ENCODE results near the gene L3MBTL4. TPM values are rescaled to one million over a fixed set of nuclear protein-coding genes. Genes with fewer than 3 reads are reported as not detected.

L3MBTL4 gene
- polyA plus RNA-seq, 1 of the 3 experiments (the other 2 are of a cell fraction), result 0.02 TPM

GRCh38 chr18:6010921-6011320, 403.8 kb downstream of the L3MBTL4 start:
- ChIA-PET CTCF (interaction anchor here (0.6 kb wide), 1 partner anchor 141 kb away, joined by 3 read pairs; no protein-coding TSS in a partner anchor), POLR2A (no interaction called here)
- TF ChIP-seq CHD2 (IDR thresholded peaks at IDR 0.05; ENCODE audit: low read length, partially characterized antibody) (no peak), IRF3 (IDR thresholded peaks at IDR 0.05; ENCODE audit: low read depth, low read length) (no peak), MEF2A (IDR thresholded peaks at IDR 0.05; ENCODE audit: borderline replicate concordance, low read depth) (no peak), RFX5 (IDR thresholded peaks at IDR 0.05; ENCODE audit: low read length) (no peak), USF1 (IDR thresholded peaks at IDR 0.05; ENCODE audit: borderline replicate concordance, low read depth) (no peak), RCOR1 (IDR thresholded peaks at IDR 0.05; ENCODE audit: low read length) (no peak), ZBTB33 (IDR thresholded peaks at IDR 0.05; ENCODE audit: borderline replicate concordance, low read depth) (no peak), TEAD4 (IDR thresholded peaks at IDR 0.05; ENCODE audit: borderline replicate concordance, insufficient read depth) (no peak)
- no peak overlapping the region for H3K27ac ChIP-seq (ENCODE audit: low read depth in 2 of 2, low read length in 1 of 2)
- no peak overlapping the region for H3K4me3 ChIP-seq (ENCODE audit: low read depth in 2 of 2, low read length in 1 of 2)
- 100% methylated on average over 1 of the region's 1 CpG for WGBS (ENCODE audit: low lambda C conversion rate)
- no peaks in the 10 kb centered on the region for H3K9me3 ChIP-seq
- H3K9ac ChIP-seq, result no peak overlapping the region
- H3K27me3 ChIP-seq (ENCODE audit: insufficient read depth), result no peaks in the 10 kb centered on the region
- no peaks in the 10 kb centered on the region for H3K9me2 ChIP-seq
- H4K20me1 ChIP-seq (ENCODE audit: insufficient read depth), result no peaks in the 10 kb centered on the region
- no peak overlapping the region for H2AFZ ChIP-seq (ENCODE audit: low read depth)
- no peaks in the 10 kb centered on the region for H3K4me1 ChIP-seq (ENCODE audit: control insufficient read depth in 1 of 2, insufficient read depth in 2 of 2, low read depth in 1 of 2, low read length in 1 of 2)
- H3K4me2 ChIP-seq, result no peak overlapping the region
- H3K79me2 ChIP-seq (ENCODE audit: insufficient read depth), result no peaks in the 10 kb centered on the region
- DNase-seq, result no peak
- no peaks in the 10 kb centered on the region for H3K36me3 ChIP-seq (replicated peaks in 1 of 2; ENCODE audit: control insufficient read depth in 1 of 2, insufficient read depth in 2 of 2, low read length in 1 of 2)
- H3F3A ChIP-seq (replicated peaks; ENCODE audit: insufficient read depth), result no peaks in the 10 kb centered on the region

GRCh38 chr18:6010284-6010683, 404.4 kb downstream of the L3MBTL4 start:
- no peak for DNase-seq
- 68% methylated on average over 5 of the region's 5 CpGs for WGBS (ENCODE audit: low lambda C conversion rate)
- Histone ChIP-seq H3K4me1 (ENCODE audit: control insufficient read depth in 1 of 2, insufficient read depth in 2 of 2, low read depth in 1 of 2, low read length in 1 of 2) (no peaks in the 10 kb centered on the region), H3K36me3 (replicated peaks in 1 of 2; ENCODE audit: control insufficient read depth in 1 of 2, insufficient read depth in 2 of 2, low read length in 1 of 2) (no peaks in the 10 kb centered on the region), H3K9ac (no peak overlapping the region), H3K9me3 (no peaks in the 10 kb centered on the region), H3K27ac (ENCODE audit: low read depth in 2 of 2, low read length in 1 of 2) (no peak overlapping the region), H3K27me3 (ENCODE audit: insufficient read depth) (no peaks in the 10 kb centered on the region), H3F3A (replicated peaks; ENCODE audit: insufficient read depth) (no peaks in the 10 kb centered on the region), H3K79me2 (ENCODE audit: insufficient read depth) (no peaks in the 10 kb centered on the region), H3K4me3 (ENCODE audit: low read depth in 2 of 2, low read length in 1 of 2) (no peak overlapping the region), H2AFZ (ENCODE audit: low read depth) (no peak overlapping the region), H3K4me2 (no peak overlapping the region), H4K20me1 (ENCODE audit: insufficient read depth) (no peaks in the 10 kb centered on the region), H3K9me2 (no peaks in the 10 kb centered on the region)
- POLR2A ChIA-PET, result no interaction called here
- CTCF ChIA-PET, result interaction anchor here (0.6 kb wide), 1 partner anchor 142 kb away, joined by 3 read pairs; no protein-coding TSS in a partner anchor
- TF ChIP-seq EZH2phosphoT487 (IDR thresholded peaks at IDR 0.05; ENCODE audit: borderline replicate concordance, low read depth) (no peak), USF2 (IDR thresholded peaks at IDR 0.05; ENCODE audit: borderline replicate concordance, low read depth, low read length) (no peak), POLR2AphosphoS5 (IDR thresholded peaks at IDR 0.05; ENCODE audit: low read depth, low read length) (no peak), MXI1 (IDR thresholded peaks at IDR 0.05; ENCODE audit: low read depth, low read length) (no peak), FOXM1 (IDR thresholded peaks at IDR 0.05; ENCODE audit: low read depth) (no peak), RCOR1 (IDR thresholded peaks at IDR 0.05; ENCODE audit: low read length) (no peak), IRF3 (IDR thresholded peaks at IDR 0.05; ENCODE audit: low read depth, low read length) (no peak), MEF2A (IDR thresholded peaks at IDR 0.05; ENCODE audit: borderline replicate concordance, low read depth) (no peak), USF1 (IDR thresholded peaks at IDR 0.05; ENCODE audit: borderline replicate concordance, low read depth) (no peak), ZBTB33 (IDR thresholded peaks at IDR 0.05; ENCODE audit: borderline replicate concordance, low read depth) (no peak), ELF1 (IDR thresholded peaks at IDR 0.05) (no peak), GABPA (IDR thresholded peaks at IDR 0.05; ENCODE audit: low read depth) (no peak), NRF1 (IDR thresholded peaks at IDR 0.05; ENCODE audit: low read depth, low read length) (no peak)

All from SK-N-SH (cell line).